H9 (cell line): ENCODE results near the gene RNF213. TPM values are rescaled to one million over a fixed set of nuclear protein-coding genes. Genes with fewer than 3 reads are reported as not detected.
"Not testable (repeated sequence)": the region's sequence is repeated elsewhere in the genome, so short reads cannot be mapped to it uniquely, and the experiment has no call there.

ENCODE experiments used
- DNase-seq: peaks from one replicate; pipeline ENCODE4 v3.0.0-alpha.2; 2017
- H2AFZ ChIP-seq: one replicate; pipeline ENCODE4 v1.6.1; 2013; ENCODE audit warnings: mild to moderate bottlenecking, low read length, control low read depth, moderate library complexity
- H2AK5ac ChIP-seq: 2 replicates; pipeline ENCODE4 v1.6.1; 2013; ENCODE audit warnings: low read length, control low read depth, mixed read lengths; ENCODE audit not compliant: insufficient read length
- H2BK120ac ChIP-seq: one replicate; pipeline ENCODE4 v1.6.1; 2013; ENCODE audit warnings: low read depth, mild to moderate bottlenecking, low read length, control low read depth, inconsistent platforms; ENCODE audit not compliant: poor library complexity, severe bottlenecking
- H2BK12ac ChIP-seq: 2 replicates; pipeline ENCODE4 v1.6.1; 2013; ENCODE audit warnings: low read length, control low read depth, mixed read lengths, low read depth; ENCODE audit not compliant: insufficient read length
- H2BK15ac ChIP-seq: 2 replicates; pipeline ENCODE4 v1.6.1; 2013; ENCODE audit warnings: low read depth, low read length, control low read depth
- H2BK20ac ChIP-seq: one replicate; pipeline ENCODE4 v1.6.1; 2013; ENCODE audit warnings: low read depth, mild to moderate bottlenecking, low read length, control low read depth, inconsistent platforms; ENCODE audit not compliant: poor library complexity, severe bottlenecking
- H2BK5ac ChIP-seq: 2 replicates; pipeline ENCODE4 v1.6.1; 2013; ENCODE audit warnings: low read length, control low read depth, mixed read lengths; ENCODE audit not compliant: insufficient read length
- H3K14ac ChIP-seq: 2 replicates; pipeline ENCODE4 v1.6.1; 2013; ENCODE audit warnings: low read length, control low read depth; ENCODE audit not compliant: insufficient read depth
- H3K18ac ChIP-seq: 2 replicates; pipeline ENCODE4 v1.6.1; 2013; ENCODE audit warnings: low read depth, mild to moderate bottlenecking, mixed read lengths, low read length, control low read depth; ENCODE audit not compliant: insufficient read length
- H3K23ac ChIP-seq: 2 replicates; pipeline ENCODE4 v1.6.1; 2013; ENCODE audit warnings: low read length, control low read depth, mixed read lengths, low read depth; ENCODE audit not compliant: insufficient read length
- H3K23me2 ChIP-seq: 2 replicates; pipeline ENCODE4 v1.6.1; 2013; ENCODE audit warnings: low read depth, mild to moderate bottlenecking, mixed read lengths, low read length, control low read depth; ENCODE audit not compliant: insufficient read length, poor library complexity, severe bottlenecking
- H3K27ac ChIP-seq: 2 replicates; pipeline ENCODE4 v1.5.1; 2013; ENCODE audit warnings: low read length, control low read depth, mixed read lengths, low read depth; ENCODE audit not compliant: insufficient read length
- H3K27me3 ChIP-seq: 2 replicates; pipeline ENCODE4 v1.6.1; 2013; ENCODE audit warnings: low read length, control low read depth, inconsistent platforms; ENCODE audit not compliant: insufficient read depth
- H3K4ac ChIP-seq: 2 replicates; pipeline ENCODE4 v1.6.1; 2013; ENCODE audit warnings: low read depth, mild to moderate bottlenecking, control low read depth, inconsistent platforms, low read length, moderate library complexity
- H3K4me1 ChIP-seq: 2 replicates; pipeline ENCODE4 v1.6.1; 2013; ENCODE audit warnings: low read length, control low read depth, inconsistent platforms; ENCODE audit not compliant: insufficient read depth
- H3K4me2 ChIP-seq: 2 replicates; pipeline ENCODE4 v1.6.1; 2013; ENCODE audit warnings: low read length, control low read depth, mixed read lengths; ENCODE audit not compliant: insufficient read length, insufficient read depth
- H3K56ac ChIP-seq: 2 replicates; pipeline ENCODE4 v1.6.1; 2013; ENCODE audit warnings: low read depth, mild to moderate bottlenecking, mixed read lengths, low read length, control low read depth; ENCODE audit not compliant: insufficient read length
- H3K79me1 ChIP-seq: 2 replicates; pipeline ENCODE4 v1.6.1; 2013; ENCODE audit warnings: low read depth, mild to moderate bottlenecking, moderate library complexity, low read length, control low read depth, inconsistent platforms; ENCODE audit not compliant: insufficient read depth, poor library complexity, severe bottlenecking
- H3K79me2 ChIP-seq: 2 replicates; pipeline ENCODE4 v1.6.1; 2013; ENCODE audit warnings: low read length, control low read depth, inconsistent platforms; ENCODE audit not compliant: insufficient read depth
- H3K9ac ChIP-seq: 2 replicates; pipeline ENCODE4 v1.6.1; 2013; ENCODE audit warnings: low read length, control low read depth, mixed read lengths; ENCODE audit not compliant: insufficient read length; ENCODE audit errors: extremely low read depth
- H3K9me3 ChIP-seq: one replicate; pipeline ENCODE4 v1.6.1; 2013; ENCODE audit warnings: low read depth, low read length, inconsistent platforms; ENCODE audit not compliant: control insufficient read depth
- H3T11ph ChIP-seq: one replicate; pipeline ENCODE4 v1.6.1; 2013; ENCODE audit warnings: mild to moderate bottlenecking, low read length, control low read depth, inconsistent platforms
- H4K20me1 ChIP-seq: one replicate; pipeline ENCODE4 v1.6.1; 2013; ENCODE audit not compliant: control insufficient read depth, insufficient read length, insufficient read depth
- H4K5ac ChIP-seq: 2 replicates; pipeline ENCODE4 v1.6.1; 2013; ENCODE audit warnings: low read depth, mild to moderate bottlenecking, mixed read lengths, low read length, control low read depth; ENCODE audit not compliant: insufficient read length
- H4K8ac ChIP-seq: replicated peaks from 2 replicates; pipeline ENCODE4 v1.6.1; 2013; ENCODE audit warnings: low read length, control low read depth, mixed read lengths, low read depth; ENCODE audit not compliant: insufficient read length
- H4K91ac ChIP-seq: 2 replicates; pipeline ENCODE4 v1.6.1; 2013; ENCODE audit warnings: low read depth, mild to moderate bottlenecking, moderate library complexity, mixed read lengths, low read length, control low read depth; ENCODE audit not compliant: insufficient read length
- H3K27ac Mint-ChIP-seq, 3 experiments: 2 replicates in 2 of 3; 3 replicates in 1 of 3; pipeline ENCODE4 v1.8.0; 2020 to 2021; ENCODE audit warnings: mixed read lengths in 3 of 3, mild to moderate bottlenecking in 1 of 3, moderate library complexity in 1 of 3
- H3K27me3 Mint-ChIP-seq: 2 replicates; pipeline ENCODE4 v1.8.0; 2021; ENCODE audit warnings: low read depth, mild to moderate bottlenecking, moderate library complexity, mixed read lengths
- H3K36me3 Mint-ChIP-seq, 3 experiments: 2 replicates in 2 of 3; 3 replicates in 1 of 3; pipeline ENCODE4 v1.8.0; 2020 to 2021; ENCODE audit warnings: low read depth in 3 of 3, mixed read lengths in 3 of 3; ENCODE audit not compliant: insufficient read depth in 1 of 3
- H3K4me1 Mint-ChIP-seq, 2 experiments: 2 replicates each; pipeline ENCODE4 v1.8.0; 2020; ENCODE audit warnings: mixed read lengths in 2 of 2
- H3K4me3 Mint-ChIP-seq, 2 experiments: 2 replicates in 1 of 2; 3 replicates in 1 of 2; pipeline ENCODE4 v1.8.0; 2020 to 2021; ENCODE audit warnings: mild to moderate bottlenecking in 2 of 2, mixed read lengths in 2 of 2, moderate library complexity in 1 of 2
- H3K9me3 Mint-ChIP-seq, 2 experiments: 2 replicates in 1 of 2; 3 replicates in 1 of 2; pipeline ENCODE4 v1.8.0; 2020; ENCODE audit warnings: mild to moderate bottlenecking in 2 of 2, mixed read lengths in 2 of 2, moderate library complexity in 1 of 2
- CTCF ChIP-seq: fragments of 200-600 bp; sonication (generic); conservative IDR thresholded peaks from 3 replicates; pipeline ENCODE4 v1.8.0; 2021; ENCODE audit warnings: antibody characterized with exemption, mild to moderate bottlenecking
- WGBS: extraction: QIAGEN DNeasy Blood & Tissue Kit; methylation state at CpG from one replicate; pipeline ENCODE4 v1.1.7; 2013; ENCODE audit warnings: missing lambda C conversion rate, low lambda C conversion rate, mixed read lengths; ENCODE audit not compliant: insufficient read length; ENCODE audit errors: extremely low coverage; 5-methylcytosine and 5-hydroxymethylcytosine counted together
- total RNA-seq: library from RNA; stranded (reverse); gene quantifications from 2 replicates; pipeline ENCODE4 v1.2.1, GENCODE V29; 2021

RNF213 gene
- total RNA-seq, 1 experiment from 2014 or later, result 34.3 TPM

- 100% methylated on average over 1 of the region's 4 CpGs for WGBS
- Histone ChIP-seq H3T11ph (no peak overlapping the region), H4K8ac (no peak overlapping the region), H3K9ac (no peak overlapping the region), H4K20me1 (no peaks in the 10 kb centered on the region), H3K4me1 (peaks cover 6% of the 10 kb centered on the region; the same call in 1 of the 2 replicates), H3K4ac (no peak overlapping the region), H2AK5ac (no peak overlapping the region), H3K79me2 (no peaks in the 10 kb centered on the region), H3K23me2 (no peaks in the 10 kb centered on the region), H2AFZ (no peak overlapping the region), H3K14ac (no peak overlapping the region), H2BK5ac (no peak overlapping the region), H4K5ac (no peak overlapping the region), H3K27me3 (no peaks in the 10 kb centered on the region), H3K56ac (no peak overlapping the region), H3K4me2 (no peak overlapping the region), H3K79me1 (no peaks in the 10 kb centered on the region), H3K9me3 (no peaks in the 10 kb centered on the region), H2BK15ac (no peak overlapping the region), H2BK20ac (no peak overlapping the region), H3K23ac (no peak overlapping the region), H4K91ac (no peak overlapping the region), H3K27ac (no peak overlapping the region), H2BK120ac (no peak overlapping the region), H2BK12ac (no peak overlapping the region), H3K18ac (no peak overlapping the region)
- H3K4me1 Mint-ChIP-seq, result peaks cover 11 to 17% of the 10 kb centered on the region in 2 experiments
- H3K27ac Mint-ChIP-seq, result peak overlapping the region in 1 of 3 experiments; percentile 69; a peak in 2 of 7 replicates
- no peak for TF ChIP-seq CTCF
- peaks cover 3 to 18% (median 11%) of the 10 kb centered on the region in 3 experiments; a peak in 6 of 7 replicates for H3K36me3 Mint-ChIP-seq
- no peak for DNase-seq
- no peak overlapping the region for H3K4me3 Mint-ChIP-seq
- H3K27me3 Mint-ChIP-seq, result no peaks in the 10 kb centered on the region
- H3K9me3 Mint-ChIP-seq, result peaks cover 0 to 2% of the 10 kb centered on the region in 2 experiments; a peak in 2 of 5 replicates
These were observed 14.3 kb downstream of the RNF213 start for GRCh38 chr17:80274871-80275449.

- not testable (repeated sequence) for H3K4ac ChIP-seq, H3K9me3 Mint-ChIP-seq, H3K27me3 ChIP-seq, DNase-seq, H3K56ac ChIP-seq, H3K4me2 ChIP-seq, H3K27me3 Mint-ChIP-seq, H3K14ac ChIP-seq, H2BK120ac ChIP-seq, H2AK5ac ChIP-seq, H3K4me1 ChIP-seq, H3K9ac ChIP-seq, H2AFZ ChIP-seq, H4K5ac ChIP-seq, H2BK12ac ChIP-seq, H3K23ac ChIP-seq, H3K18ac ChIP-seq, H3K9me3 ChIP-seq, H3K79me1 ChIP-seq, H3T11ph ChIP-seq, H4K91ac ChIP-seq, H3K27ac ChIP-seq, H2BK15ac ChIP-seq, H2BK20ac ChIP-seq, H4K20me1 ChIP-seq, H3K27ac Mint-ChIP-seq, H3K23me2 ChIP-seq, H3K4me3 Mint-ChIP-seq, H2BK5ac ChIP-seq, H3K79me2 ChIP-seq, H4K8ac ChIP-seq
- Mint-ChIP-seq H3K4me1 (peaks cover 11 to 17% of the 10 kb centered on the region in 2 experiments), H3K36me3 (peaks cover 3 to 24% (median 11%) of the 10 kb centered on the region in 3 experiments; a peak in 6 of 7 replicates)
- no CpG with 5 or more reads among the region's 8 CpGs for WGBS
These were observed 15.2 kb downstream of the RNF213 start for GRCh38 chr17:80275857-80276256.
